ENCODE measurements around the gene TUBB6.

GRCh38 chr18:12299862-12300261 lies 8.2 kb upstream of the TUBB6 start:
- TF ChIP-seq, protein P1, sequence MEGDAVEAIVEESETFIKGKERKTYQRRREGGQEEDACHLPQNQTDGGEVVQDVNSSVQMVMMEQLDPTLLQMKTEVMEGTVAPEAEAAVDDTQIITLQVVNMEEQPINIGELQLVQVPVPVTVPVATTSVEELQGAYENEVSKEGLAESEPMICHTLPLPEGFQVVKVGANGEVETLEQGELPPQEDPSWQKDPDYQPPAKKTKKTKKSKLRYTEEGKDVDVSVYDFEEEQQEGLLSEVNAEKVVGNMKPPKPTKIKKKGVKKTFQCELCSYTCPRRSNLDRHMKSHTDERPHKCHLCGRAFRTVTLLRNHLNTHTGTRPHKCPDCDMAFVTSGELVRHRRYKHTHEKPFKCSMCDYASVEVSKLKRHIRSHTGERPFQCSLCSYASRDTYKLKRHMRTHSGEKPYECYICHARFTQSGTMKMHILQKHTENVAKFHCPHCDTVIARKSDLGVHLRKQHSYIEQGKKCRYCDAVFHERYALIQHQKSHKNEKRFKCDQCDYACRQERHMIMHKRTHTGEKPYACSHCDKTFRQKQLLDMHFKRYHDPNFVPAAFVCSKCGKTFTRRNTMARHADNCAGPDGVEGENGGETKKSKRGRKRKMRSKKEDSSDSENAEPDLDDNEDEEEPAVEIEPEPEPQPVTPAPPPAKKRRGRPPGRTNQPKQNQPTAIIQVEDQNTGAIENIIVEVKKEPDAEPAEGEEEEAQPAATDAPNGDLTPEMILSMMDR (IDR thresholded peaks at IDR 0.05): no peak
- TF ChIP-seq POLR2A (IDR thresholded peaks at IDR 0.05): no peak

All from breast epithelium (tissue), 3 donors.